ENCODE results near the gene KCTD3. TPM values are rescaled to one million over a fixed set of nuclear protein-coding genes. Genes with fewer than 3 reads are reported as not detected.

Gene KCTD3
- total and polyA plus RNA-seq, 2 of the 13 experiments (the other 11 are each of a cell fraction or from before 2014, with no cell fraction given), result 49.8 to 68.1 TPM

- TF ChIP-seq ZNF121 (CRISPR knock-in tag; IDR thresholded peaks at IDR 0.05), result no peak
- 0 out of 2 replicates have a peak, but pooled peaks have one; percentile 51 for TF ChIP-seq MED13 (CRISPR knock-in tag; IDR thresholded peaks at IDR 0.05)
- TF ChIP-seq TRIM22 (IDR thresholded peaks at IDR 0.05), result no peak
- TF ChIP-seq ZBTB38 (CRISPR knock-in tag; IDR thresholded peaks at IDR 0.05), result no peak; the same call in 1 of the 2 replicates
- TF ChIP-seq PBX2 (CRISPR knock-in tag; IDR thresholded peaks at IDR 0.05), result no peak
- TF ChIP-seq ZNF362 (CRISPR knock-in tag; IDR thresholded peaks at IDR 0.05; ENCODE audit: borderline replicate concordance), result no peak
- no peak for TF ChIP-seq SRSF1 (optimal IDR thresholded peaks at IDR 0.05; ENCODE audit: low read depth, low read length)
- peak; percentile 64 for TF ChIP-seq BCL6 (CRISPR knock-in tag; IDR thresholded peaks at IDR 0.05)
- no peak for TF ChIP-seq SP5 (CRISPR knock-in tag; IDR thresholded peaks at IDR 0.05; ENCODE audit: borderline replicate concordance, low read depth)
- TF ChIP-seq HOXA9 (CRISPR knock-in tag; IDR thresholded peaks at IDR 0.05; ENCODE audit: borderline replicate concordance), result no peak
- no peak for TF ChIP-seq IKZF1 (IDR thresholded peaks at IDR 0.05)
- no peak for TF ChIP-seq ZNF670 (CRISPR knock-in tag; IDR thresholded peaks at IDR 0.05; ENCODE audit: borderline replicate concordance)
- TF ChIP-seq SMAD1 (CRISPR knock-in tag; IDR thresholded peaks at IDR 0.05; ENCODE audit: borderline replicate concordance, low read depth), result no peak
- TF ChIP-seq HNF1B (CRISPR knock-in tag; IDR thresholded peaks at IDR 0.05), result 0 out of 2 replicates have a peak, but pooled peaks have one; percentile 23
- TF ChIP-seq PHB2 (IDR thresholded peaks at IDR 0.05; ENCODE audit: partially characterized antibody), result no peak
- no peak for TF ChIP-seq ZNF816 (CRISPR knock-in tag; IDR thresholded peaks at IDR 0.05; ENCODE audit: borderline replicate concordance)
- no peak for TF ChIP-seq KLF9 (CRISPR knock-in tag; IDR thresholded peaks at IDR 0.05; ENCODE audit: low read depth)
- no peak for TF ChIP-seq SNAI1 (CRISPR knock-in tag; IDR thresholded peaks at IDR 0.05; ENCODE audit: borderline replicate concordance)
- peak; percentile 31; the same call in 1 of the 2 replicates for TF ChIP-seq ZC3H13 (CRISPR knock-in tag; IDR thresholded peaks at IDR 0.05)
- no peak for TF ChIP-seq ZNF724P (CRISPR knock-in tag; IDR thresholded peaks at IDR 0.05; ENCODE audit: borderline replicate concordance)
- TF ChIP-seq KAT8 (CRISPR knock-in tag; IDR thresholded peaks at IDR 0.05), result peak; percentile 79
- TF ChIP-seq ZSCAN9 (CRISPR knock-in tag; IDR thresholded peaks at IDR 0.05; ENCODE audit: borderline replicate concordance), result peak; percentile 79
- no peak for TF ChIP-seq DDIT3 (CRISPR knock-in tag; IDR thresholded peaks at IDR 0.05)
- TF ChIP-seq ZNF740 (CRISPR knock-in tag; IDR thresholded peaks at IDR 0.05), result peak; percentile 68; the same call in 1 of the 2 replicates
- no peak for TF ChIP-seq BHLHE40 (IDR thresholded peaks at IDR 0.05; ENCODE audit: low read length)
Observed at GRCh38 chr1:215566556-215567490, at the start of gene KCTD3 (continued).

Data from HepG2 (cell line).